GM08714 (cell line): ENCODE results near the gene ILK.

ENCODE experiments used
- H3K4me3 ChIP-seq: fragments of 200-500 bp; sonication (Bioruptor generic); 2 replicates; pipeline ENCODE4 v1.5.1; 2014; ENCODE audit warnings: mild to moderate bottlenecking, low read length, inconsistent platforms
- ZNF274 ChIP-seq: IDR thresholded peaks from 2 replicates; pipeline ENCODE4 v1.6.1; 2012; ENCODE audit warnings: mild to moderate bottlenecking, low read depth, low read length

ILK gene

GRCh38 chr11:6654281-6655019 lies 50.9 kb downstream of the ILK start:
- no peak overlapping the region for H3K4me3 ChIP-seq
- TF ChIP-seq ZNF274, result no peak

- H3K4me3 ChIP-seq, result no peak overlapping the region
- TF ChIP-seq ZNF274, result no peak
These were observed 51.6 kb downstream of the ILK start for GRCh38 chr11:6655020-6655789.

- TF ChIP-seq ZNF274, result no peak
- no peak within 1 kb of the TSS for H3K4me3 ChIP-seq
These were observed 52.4 kb downstream of the ILK start, which contains the start of gene DCHS1 for GRCh38 chr11:6655790-6656583. Gene DCHS1 (minus strand): TSS chr11:6655809. CDS start chr11:6641613, 14,196 bp downstream.

GRCh38 chr11:6656584-6656915 lies 53.0 kb downstream of the ILK start:
- no peak for TF ChIP-seq ZNF274
- no peak overlapping the region for H3K4me3 ChIP-seq

GRCh38 chr11:6656936-6657335 lies 53.4 kb downstream of the ILK start:
- H3K4me3 ChIP-seq, result no peak overlapping the region
- TF ChIP-seq ZNF274, result no peak

GRCh38 chr11:6657346-6657745 lies 53.8 kb downstream of the ILK start:
- no peak for TF ChIP-seq ZNF274
- no peak overlapping the region for H3K4me3 ChIP-seq

- no peak for TF ChIP-seq ZNF274
- no peak overlapping the region for H3K4me3 ChIP-seq
These were observed 55.1 kb downstream of the ILK start for GRCh38 chr11:6658647-6659046.
